HUDEP-2 (cell line): Measurements from ENCODE around the gene STN1.
"Not testable (repeated sequence)": the region's sequence is repeated elsewhere in the genome, so short reads cannot be mapped to it uniquely, and the experiment has no call there.

Experiments
- DNase-seq, 76 experiments: peaks; one replicate each; lab custom pipeline; 2025; ENCODE audit not compliant: unreplicated experiment in 76 of 76; lab: John Stamatoyannopoulos, UW

STN1 gene

GRCh38 chr10:103847909-103848468 lies 70.0 kb downstream of the STN1 start:
- DNase-seq, result no peak

GRCh38 chr10:103847346-103847745 lies 70.6 kb downstream of the STN1 start:
- DNase-seq, result no peak

GRCh38 chr10:103845972-103846371 lies 72.0 kb downstream of the STN1 start:
- no peak for DNase-seq

- not testable (repeated sequence) for DNase-seq
These were observed 72.6 kb downstream of the STN1 start for GRCh38 chr10:103845346-103845745.

- no peak for DNase-seq
These were observed 74.0 kb downstream of the STN1 start for GRCh38 chr10:103843854-103844570.

- DNase-seq, result no peak
These were observed 74.9 kb downstream of the STN1 start for GRCh38 chr10:103843045-103843444.

- DNase-seq, result no peak
These were observed 75.4 kb downstream of the STN1 start for GRCh38 chr10:103842605-103843004.

- DNase-seq, result no peak
These were observed 76.5 kb downstream of the STN1 start for GRCh38 chr10:103841519-103841918.

GRCh38 chr10:103840740-103841070 lies 77.3 kb downstream of the STN1 start:
- DNase-seq, result no peak

- DNase-seq, result no peak
These were observed 77.9 kb downstream of the STN1 start for GRCh38 chr10:103839872-103840739.

- DNase-seq, result no peak
These were observed 78.5 kb downstream of the STN1 start for GRCh38 chr10:103839519-103839871.

- DNase-seq, result no peak
These were observed 79.0 kb downstream of the STN1 start for GRCh38 chr10:103838862-103839518.

GRCh38 chr10:103838070-103838395 lies 80.0 kb downstream of the STN1 start:
- no peak for DNase-seq

- no peak for DNase-seq
These were observed 80.5 kb downstream of the STN1 start for GRCh38 chr10:103837370-103838069.

- DNase-seq, result no peak
These were observed 81.1 kb downstream of the STN1 start for GRCh38 chr10:103836861-103837260.

- no peak for DNase-seq
These were observed 81.7 kb downstream of the STN1 start for GRCh38 chr10:103836273-103836672.

GRCh38 chr10:103835096-103836050 lies 82.6 kb downstream of the STN1 start:
- DNase-seq, result no peak

- no peak for DNase-seq
These were observed 83.4 kb downstream of the STN1 start for GRCh38 chr10:103834436-103835095.

- DNase-seq, result no peak
These were observed 84.1 kb downstream of the STN1 start for GRCh38 chr10:103833731-103834365.
